GM21526 (cell line): ENCODE data around the gene EXOG.
"Not testable (repeated sequence)": the region's sequence is repeated elsewhere in the genome, so short reads cannot be mapped to it uniquely, and the experiment has no call there.

Experiments
- ATAC-seq: cut with Tn5 transposase; IDR thresholded peaks from one replicate; pipeline ENCODE4 v1.9.1; 2021; ENCODE audit warnings: moderate library complexity; ENCODE audit not compliant: unreplicated experiment, low FRiP score

The EXOG gene

DNA sequence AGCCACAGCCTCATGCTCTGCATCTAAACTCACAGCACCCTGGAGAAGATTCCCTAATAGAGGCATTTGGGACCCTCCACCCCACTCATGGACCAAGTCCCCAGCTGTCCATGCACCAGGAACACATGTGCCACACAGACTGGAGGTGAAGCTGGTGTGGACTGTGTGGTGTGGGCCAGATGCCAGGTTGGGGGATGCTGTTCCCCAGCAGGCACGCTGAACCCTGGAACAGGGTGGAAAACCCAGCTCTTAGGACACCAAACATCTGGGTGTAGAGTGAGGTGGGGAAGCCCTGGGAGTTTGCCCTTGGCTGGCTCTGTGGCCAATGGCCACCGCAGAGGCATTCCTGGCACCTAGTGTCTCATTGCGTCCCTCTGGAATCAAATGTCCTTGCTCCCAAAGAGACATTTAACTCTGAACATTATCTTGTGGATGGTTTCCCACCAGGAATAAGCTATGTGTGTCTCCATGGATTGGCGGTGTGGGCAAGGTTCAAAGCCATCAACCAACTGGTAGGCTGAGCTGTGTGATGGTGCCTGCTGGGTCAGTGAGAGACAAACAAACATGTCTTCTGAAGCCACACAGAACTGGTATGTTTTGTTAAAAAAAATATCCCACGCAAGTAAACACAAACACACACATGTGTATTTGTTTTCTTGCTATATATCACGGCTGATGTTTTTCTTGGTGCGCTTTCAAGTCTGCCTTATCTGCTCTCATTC is 65.0 kb downstream of the EXOG start:
- ATAC-seq = no peak

DNA sequence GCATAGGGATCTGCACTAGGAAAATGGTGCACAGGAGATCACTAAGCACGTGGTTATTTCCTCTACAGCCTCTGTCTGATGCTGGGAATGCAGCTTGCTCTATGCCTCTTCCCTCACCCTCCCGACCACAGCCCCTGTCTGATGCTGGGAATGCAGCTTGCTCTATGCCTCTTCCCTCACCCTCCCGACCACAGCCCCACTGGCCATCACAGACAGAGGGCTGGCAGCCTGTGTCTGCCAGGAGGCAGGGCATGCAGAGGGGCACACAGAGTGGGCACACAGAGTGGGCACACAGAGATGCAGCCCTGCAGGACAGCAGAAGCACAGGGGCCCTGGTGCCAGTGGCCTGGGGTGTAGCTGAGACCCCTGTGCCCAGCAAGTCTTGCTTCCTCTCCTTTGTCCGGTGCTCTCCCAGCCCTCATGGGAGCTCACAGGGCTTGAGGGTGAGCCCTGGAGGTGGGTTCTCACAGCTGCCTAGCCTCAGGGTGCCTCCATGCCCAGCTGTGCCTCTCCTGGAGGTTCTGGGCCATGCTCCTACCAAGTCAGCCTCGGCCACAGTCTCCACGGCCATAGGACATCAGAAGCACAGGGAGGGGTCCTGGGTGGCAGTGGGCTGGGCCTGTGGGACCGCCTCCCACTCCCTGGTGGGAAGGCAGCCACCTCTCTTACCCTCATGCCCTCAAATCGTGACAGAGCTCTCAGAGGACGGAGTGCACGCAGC is 65.8 kb downstream of the EXOG start:
- ATAC-seq = no peak

DNA sequence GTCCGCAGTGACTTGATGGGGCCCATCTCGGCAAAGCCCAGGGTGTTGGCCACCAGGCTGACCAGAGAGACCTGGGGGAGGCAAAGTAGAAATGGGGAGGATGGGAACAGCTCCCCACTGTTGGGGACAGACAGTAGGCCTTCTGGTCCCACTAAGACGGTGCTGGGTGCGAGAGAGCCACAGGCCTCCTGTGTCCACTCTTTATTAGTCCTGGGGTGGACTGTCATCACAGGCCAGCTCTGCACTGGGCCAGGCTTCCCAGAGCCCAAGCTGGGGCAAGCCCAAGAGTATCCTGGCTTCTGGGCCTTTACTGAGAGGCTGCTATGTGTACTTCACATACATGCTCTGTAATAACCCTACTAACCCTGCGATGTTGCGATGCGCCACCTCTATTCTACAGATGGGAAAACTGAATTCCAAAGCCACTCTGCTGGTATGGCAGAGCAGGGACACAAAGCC is 66.4 kb downstream of the EXOG start:
- ATAC-seq = no peak

DNA sequence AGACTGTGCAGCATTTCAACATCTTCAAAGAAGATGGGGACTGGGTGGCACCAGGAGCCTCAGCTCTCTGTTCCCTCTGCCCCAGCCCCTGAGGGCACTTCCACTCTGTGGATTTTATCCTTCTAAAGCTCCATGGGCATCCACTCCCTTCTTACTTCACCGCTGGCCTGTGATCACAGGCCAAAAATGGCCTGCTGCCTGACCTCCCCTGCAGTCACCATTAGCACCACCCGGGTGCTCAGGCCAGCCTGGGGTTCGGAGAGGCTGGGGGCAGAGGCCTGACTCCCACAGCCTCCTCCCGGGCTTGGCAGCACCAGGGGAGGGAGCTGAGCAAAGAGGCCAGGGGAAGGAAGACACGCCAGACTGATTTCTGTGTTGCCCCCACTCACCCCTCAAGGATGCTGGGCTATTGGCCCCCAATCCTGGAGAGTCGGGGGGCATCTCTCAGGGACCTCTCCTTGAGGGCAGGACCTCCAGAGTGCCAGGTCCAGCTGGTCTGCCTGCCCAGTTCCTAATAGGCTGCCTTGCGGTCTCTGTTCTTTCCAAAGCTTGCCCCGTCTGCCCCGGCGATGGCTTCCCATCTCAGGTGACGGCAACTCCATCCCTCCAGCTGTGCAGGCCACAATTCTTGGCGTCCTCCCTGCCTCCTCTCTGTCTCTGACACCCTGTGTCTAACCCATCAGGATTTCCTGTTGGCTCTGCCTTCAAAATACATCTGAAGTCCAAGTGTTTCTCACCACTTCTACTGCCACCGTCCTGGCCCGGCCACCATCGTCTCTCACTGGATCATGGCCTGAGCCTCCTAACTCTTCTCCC is 67.1 kb downstream of the EXOG start:
- no peak for ATAC-seq

DNA sequence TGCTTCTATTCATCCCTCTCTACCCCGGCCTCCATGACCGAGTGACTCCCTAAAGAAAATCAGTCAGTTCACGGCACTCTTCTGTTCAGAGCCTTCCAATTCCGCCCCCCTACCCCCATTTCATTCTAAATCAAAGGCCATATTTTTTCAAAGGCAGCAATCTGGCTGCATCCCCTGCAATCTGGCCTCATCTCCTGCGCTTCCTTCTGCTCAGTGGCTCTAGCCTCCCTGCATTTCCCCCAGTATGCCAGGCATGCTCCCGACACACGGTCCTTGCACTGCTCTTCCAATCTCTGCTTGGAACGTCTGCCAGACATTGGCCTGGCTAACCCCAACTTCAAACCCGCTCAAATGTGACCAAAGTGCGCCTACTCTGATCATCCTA is 67.7 kb downstream of the EXOG start:
- no peak for ATAC-seq

DNA sequence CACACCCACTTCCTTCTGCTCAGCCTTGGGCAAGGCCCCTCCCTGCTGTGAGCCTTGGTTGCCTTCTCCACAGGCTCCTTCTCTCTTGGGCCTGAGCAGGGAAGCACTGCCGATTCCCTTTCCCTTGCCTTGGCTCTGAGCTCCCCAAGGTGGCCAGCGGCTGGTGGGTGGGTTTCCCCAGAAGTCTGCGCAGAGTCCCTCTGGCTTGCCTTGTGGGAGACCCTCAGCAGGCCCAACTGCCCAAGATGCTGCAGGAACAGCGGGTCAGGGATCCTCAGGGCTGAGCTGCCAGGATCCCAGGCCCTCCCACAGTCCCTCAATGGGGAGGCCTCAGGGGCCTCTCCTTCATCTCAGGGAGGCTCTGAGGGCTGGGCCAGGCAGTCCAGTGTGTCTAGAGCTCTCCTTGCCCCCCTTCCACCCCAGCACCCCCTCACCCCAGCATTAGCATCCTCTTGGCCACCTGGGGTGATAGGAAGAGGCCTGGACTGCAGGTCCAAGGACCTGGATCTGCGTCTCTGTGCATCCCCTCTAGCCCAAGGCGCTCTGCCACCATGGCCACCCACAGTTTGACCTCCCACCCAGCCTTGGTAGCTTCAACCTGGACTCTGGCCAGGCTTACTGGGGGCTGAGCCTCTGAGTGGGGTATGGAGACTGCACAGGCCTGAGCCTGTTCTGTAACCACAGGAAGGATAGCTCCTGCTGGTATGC is 68.6 kb downstream of the EXOG start:
- ATAC-seq = no peak

DNA sequence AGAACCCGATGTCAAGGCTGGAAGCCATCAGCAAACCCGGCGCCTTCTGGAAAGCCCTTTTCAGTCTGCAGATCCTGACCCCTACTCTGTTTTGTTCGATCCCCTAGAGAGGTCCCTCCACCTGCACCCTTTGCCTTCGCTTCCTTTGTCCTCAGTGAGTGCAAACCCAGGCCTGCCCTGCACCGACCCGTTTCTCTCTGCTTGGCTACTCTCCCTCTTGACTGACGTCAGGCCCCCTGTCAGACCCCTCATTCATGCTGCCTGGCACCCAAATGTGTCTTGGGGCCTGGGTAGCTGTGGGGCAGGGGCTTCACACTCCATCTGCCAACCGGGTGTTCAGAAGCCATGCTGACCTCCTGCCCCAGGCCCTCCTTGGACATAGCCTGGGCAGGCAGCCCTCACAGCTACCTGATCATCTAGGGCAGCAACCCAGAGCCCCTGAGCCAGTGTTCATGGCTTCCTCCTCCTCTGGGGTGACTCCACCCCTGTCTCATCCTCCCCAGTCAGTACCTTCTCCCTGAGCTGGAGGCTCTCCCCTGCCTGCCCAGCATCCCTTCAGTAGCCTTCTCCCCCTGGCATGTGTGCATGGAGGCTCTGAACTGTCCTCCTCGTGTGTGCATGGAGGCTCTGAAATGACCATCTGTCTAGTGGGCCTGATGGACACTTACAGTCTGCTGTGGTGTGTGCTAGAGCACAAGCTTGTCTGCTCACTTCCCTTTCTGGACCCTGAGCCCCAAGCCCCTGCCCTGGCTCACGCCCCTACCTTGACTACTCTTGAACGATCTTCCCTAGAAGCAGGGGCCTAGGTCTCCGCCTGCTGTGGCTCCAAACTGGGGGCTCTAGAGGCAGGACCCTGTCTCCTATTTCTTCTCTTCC is 69.4 kb downstream of the EXOG start:
- no peak for ATAC-seq

DNA sequence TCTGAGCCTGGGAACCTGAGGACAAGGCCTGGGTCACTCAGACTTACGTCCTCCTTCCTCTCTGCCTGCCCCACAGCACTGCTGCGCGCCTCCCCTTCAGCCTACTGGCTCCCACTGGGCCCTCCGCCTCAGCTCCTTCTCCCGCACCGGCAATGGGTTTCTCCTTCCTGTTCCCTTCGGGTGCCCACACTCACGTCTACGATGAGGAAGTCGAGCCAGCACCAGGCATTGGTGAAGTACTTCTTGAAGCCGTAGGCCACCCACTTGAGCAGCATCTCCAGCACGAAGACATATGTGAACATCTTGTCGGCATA is 70.0 kb downstream of the EXOG start:
- ATAC-seq = no peak

DNA sequence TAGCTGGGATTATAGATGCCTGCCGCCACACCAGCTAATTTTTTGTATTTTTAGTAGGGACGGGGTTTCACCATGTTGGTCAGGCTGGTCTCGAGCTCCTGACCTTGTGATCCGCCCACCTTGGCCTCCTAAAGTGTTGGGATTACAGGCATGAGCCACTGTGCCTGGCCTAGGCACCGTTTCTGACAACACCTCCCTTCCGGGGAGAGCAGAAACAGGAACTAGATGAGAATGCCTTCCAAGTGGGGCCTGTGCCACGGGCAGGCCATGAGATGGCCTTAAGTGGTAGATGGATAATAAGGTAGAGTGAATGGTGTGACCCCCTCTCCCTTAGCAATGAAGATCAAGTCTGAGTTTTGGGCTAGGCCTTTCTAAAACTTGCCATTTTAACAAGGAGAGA is 70.7 kb downstream of the EXOG start:
- ATAC-seq = not testable (repeated sequence)

DNA sequence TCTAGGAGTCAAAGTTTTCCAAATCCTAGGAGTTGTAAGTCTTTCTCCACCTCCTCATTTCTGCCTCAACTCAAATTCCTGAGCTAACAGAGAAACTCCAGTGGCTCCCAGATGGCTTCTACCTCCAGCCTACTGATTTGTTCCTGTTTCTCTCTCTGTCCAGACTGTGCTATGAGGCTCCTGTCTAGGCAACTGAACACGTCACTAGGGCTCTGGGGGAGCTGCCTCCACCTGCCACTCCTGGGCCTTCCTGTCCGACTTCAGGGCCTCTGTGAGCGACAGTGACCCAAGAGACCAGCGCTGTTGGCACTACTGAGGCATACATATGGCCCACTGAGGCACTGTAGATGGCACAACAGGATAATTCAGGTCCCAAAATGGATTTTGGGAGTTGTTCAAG is 71.4 kb downstream of the EXOG start:
- no peak for ATAC-seq

DNA sequence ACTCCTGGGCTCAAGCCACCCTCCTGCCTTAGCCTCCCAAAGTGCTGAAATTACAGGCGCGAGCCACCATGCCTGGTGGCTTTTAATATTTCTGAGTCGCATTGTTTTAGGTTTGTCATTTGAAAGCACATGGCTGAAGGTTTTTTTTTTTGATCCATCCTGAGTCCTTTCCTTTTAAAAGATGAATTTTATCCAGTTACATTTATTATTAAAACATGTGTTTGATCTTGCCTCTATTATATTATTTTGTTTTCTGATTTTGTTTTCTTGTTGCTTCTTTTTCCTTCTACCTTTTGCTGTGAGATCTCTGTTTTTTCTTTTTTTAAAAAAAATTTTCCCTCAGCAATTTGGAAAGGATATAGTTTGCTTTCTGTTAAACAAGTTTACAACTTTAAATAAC is 77.0 kb downstream of the EXOG start:
- no peak for ATAC-seq

DNA sequence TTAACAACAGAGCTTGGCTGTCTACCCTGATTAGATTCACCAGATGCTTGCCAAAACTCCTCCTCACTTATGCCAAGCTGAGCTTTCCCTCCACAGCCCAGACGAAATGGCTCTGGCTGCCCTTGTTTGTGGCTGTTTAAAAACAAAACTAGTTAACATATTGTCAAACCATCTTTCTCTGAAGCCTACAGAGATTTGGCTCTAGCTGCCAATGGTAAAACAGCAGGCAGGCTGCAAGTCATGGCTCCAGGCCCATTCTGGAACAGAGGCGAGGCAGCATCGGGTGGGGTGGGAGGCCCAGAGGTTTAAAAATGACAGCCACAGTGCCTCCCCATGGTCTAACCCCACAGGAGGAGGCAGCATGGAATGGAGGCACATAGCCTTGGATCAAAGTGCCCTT is 77.4 kb downstream of the EXOG start:
- no peak for ATAC-seq

DNA sequence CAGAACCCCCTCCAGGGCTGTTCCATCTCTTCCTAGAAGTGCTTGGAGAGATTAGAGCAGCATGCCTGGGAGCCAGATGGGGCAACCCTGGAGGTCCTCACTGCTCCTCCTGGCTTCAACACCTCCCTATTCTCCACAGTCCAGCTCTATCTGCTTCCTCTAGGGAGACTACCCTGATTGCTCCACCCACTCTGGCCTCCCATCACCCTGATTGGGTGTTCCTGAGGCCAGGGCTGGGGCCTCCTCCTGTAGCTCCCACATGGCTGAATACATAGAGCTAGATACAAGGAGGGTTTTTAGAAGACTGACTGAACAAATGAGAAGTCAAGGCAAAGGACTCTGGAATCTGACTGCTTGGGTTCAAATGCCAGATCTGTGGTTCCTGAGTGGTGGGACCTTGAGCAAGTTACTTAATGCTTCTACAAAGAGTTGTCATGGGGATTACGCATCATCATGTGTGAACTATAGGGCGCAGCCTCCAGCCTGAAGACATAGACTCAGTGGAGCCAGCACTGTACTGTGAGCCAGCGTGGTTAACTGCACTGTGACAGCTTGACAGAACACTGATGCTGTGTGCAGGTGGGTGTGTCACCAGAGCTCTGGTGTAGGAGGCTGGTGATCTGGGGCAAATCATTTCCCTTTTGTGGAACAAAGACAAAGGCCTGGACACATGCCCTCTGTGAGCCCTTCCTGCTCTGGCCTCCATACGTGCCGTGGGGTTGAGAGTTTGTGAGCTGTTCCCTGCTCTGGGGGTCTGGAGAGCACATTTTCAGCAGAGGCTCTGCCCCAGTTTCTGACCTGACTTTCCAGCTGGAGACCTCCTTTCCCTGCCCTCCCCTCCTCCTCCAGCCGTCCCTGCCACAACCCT is 78.5 kb downstream of the EXOG start:
- no peak for ATAC-seq

DNA sequence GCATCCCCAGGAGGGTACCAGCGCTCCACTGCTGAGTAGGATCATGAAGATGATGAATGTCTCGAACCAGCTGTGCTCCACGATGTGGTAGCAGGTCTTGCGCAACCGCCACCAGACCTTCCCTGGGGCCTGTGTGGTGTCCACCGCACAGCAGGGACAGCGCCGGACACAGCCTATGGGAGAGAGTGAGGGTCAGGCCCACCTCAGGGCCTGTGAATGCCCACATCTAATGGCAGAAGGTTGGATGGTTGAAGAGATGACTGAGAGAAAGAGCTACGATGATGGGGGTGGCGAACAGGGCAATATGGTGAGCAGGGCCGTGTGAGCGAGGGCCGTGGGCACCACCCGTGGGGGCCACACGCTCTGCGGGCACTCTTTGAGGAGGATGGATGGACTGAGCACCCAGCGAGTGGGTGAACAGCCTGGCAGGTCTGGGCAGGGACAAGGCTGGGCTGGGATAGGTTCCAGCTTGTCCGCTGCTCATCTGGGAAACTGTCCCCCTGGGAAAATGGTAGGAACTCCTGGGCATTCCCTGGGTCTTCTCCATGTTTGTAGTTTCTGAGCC is 79.2 kb downstream of the EXOG start:
- no peak for ATAC-seq
